Coronary artery (tissue), 2 donors: ENCODE data around the gene GFPT1.

Experiments
- DNase-seq: peaks from one replicate; pipeline ENCODE4 v3.0.0-alpha.2; 2017; ENCODE audit warnings: low spot score
- H3K27ac ChIP-seq, 2 donors: fragments of 200-600 bp; sonication (generic); one replicate each; pipeline ENCODE4 v1.5.1; 2016 to 2019
- H3K4me3 ChIP-seq: fragments of 200-600 bp; sonication (generic); 2 replicates; pipeline ENCODE4 v1.5.1; 2016; ENCODE audit warnings: mild to moderate bottlenecking, moderate library complexity
- CTCF ChIP-seq: fragments of 200-600 bp; sonication (generic); IDR thresholded peaks from one replicate; pipeline ENCODE4 v1.5.1; 2019; ENCODE audit warnings: antibody characterized with exemption

The GFPT1 gene

GRCh38 chr2:69386789-69387734, at the start of gene GFPT1:
Gene GFPT1, minus strand, starts transcription at chr2:69387227. Its CDS starts 156 bp downstream, at chr2:69387071.
- peak within 1 kb of the TSS; percentile 98 for H3K4me3 ChIP-seq
- H3K27ac ChIP-seq, result peak within 1 kb of the TSS; percentile 94 to 97
- no peak for TF ChIP-seq CTCF
- DNase-seq, result peak; percentile 97

GRCh38 chr2:69436596-69436937, 49.5 kb upstream of the GFPT1 start:
- TF ChIP-seq CTCF, result no peak
- Histone ChIP-seq H3K4me3 (peak overlapping the region; percentile 99), H3K27ac (peak overlapping the region; percentile 95 to 99)
- no peak for DNase-seq

- no peak for DNase-seq
- no peak overlapping the region for H3K4me3 ChIP-seq
- TF ChIP-seq CTCF, result no peak
- no peak overlapping the region for H3K27ac ChIP-seq
Measured at GRCh38 chr2:69434753-69435152, 47.7 kb upstream of the GFPT1 start.

GRCh38 chr2:69429491-69430183, 42.6 kb upstream of the GFPT1 start:
- no peak for DNase-seq
- Histone ChIP-seq H3K4me3 (no peak overlapping the region), H3K27ac (no peak overlapping the region)
- TF ChIP-seq CTCF, result no peak

- H3K27ac ChIP-seq, result no peak overlapping the region
- no peak for DNase-seq
- no peak overlapping the region for H3K4me3 ChIP-seq
- TF ChIP-seq CTCF, result no peak
Measured at GRCh38 chr2:69428981-69429380, 42.0 kb upstream of the GFPT1 start.

GRCh38 chr2:69424419-69424818, 37.4 kb upstream of the GFPT1 start:
- no peak for TF ChIP-seq CTCF
- no peak overlapping the region for H3K4me3 ChIP-seq
- H3K27ac ChIP-seq, result no peak overlapping the region
- DNase-seq, result no peak
